Pancreas (tissue), 10 donors: ENCODE measurements around the gene KIF5C. TPM values are rescaled to one million over a fixed set of nuclear protein-coding genes. Genes with fewer than 3 reads are reported as not detected.

Experiments
- ATAC-seq, 4 donors: fragments of 200-7000 bp; cut with Tn5 transposase; one replicate each; pipeline versions ENCODE4 v1.8.0 to v1.9.1; 2020; ENCODE audit warnings: mild to moderate bottlenecking in 4 of 4, moderate library complexity in 4 of 4
- DNase-seq, 6 donors: peaks; one replicate each; pipeline ENCODE4 v3.0.0-alpha.2; 2020
- FAIRE-seq: peaks from 2 replicates; lab custom pipeline; 2012; peaks lifted over from hg19 to GRCh38; lab: Jason Lieb, UNC
- H3K27ac ChIP-seq, 4 donors: fragments of 200-600 bp; sonication (generic); 1 replicate in 3 of 4; 2 replicates in 1 of 4; pipeline versions ENCODE4 v1.5.0 to v1.8.0; 2020
- H3K27me3 ChIP-seq, 4 donors: fragments of 200-600 bp; one replicate each; pipeline ENCODE4 v1.8.0; 2021
- H3K36me3 ChIP-seq, 3 donors: fragments of 200-600 bp; sonication (generic) in 1 of 3; one replicate each; pipeline versions ENCODE4 v1.5.0 to v1.8.0; 2020 to 2021
- H3K4me1 ChIP-seq, 3 donors: fragments of 200-600 bp; one replicate each; pipeline ENCODE4 v1.8.0; 2021
- H3K4me3 ChIP-seq, 4 donors: fragments of 200-600 bp; sonication (generic) in 2 of 4; one replicate each; pipeline versions ENCODE4 v1.5.0 to v1.8.0; 2020 to 2021
- H3K9me3 ChIP-seq, 4 donors: fragments of 200-600 bp; one replicate each; pipeline ENCODE4 v1.8.0; 2021
- CTCF ChIP-seq, 4 donors: fragments of 200-600 bp; sonication (generic) in 3 of 4; IDR thresholded peaks; one replicate each; pipeline versions ENCODE4 v1.5.0 to v1.8.0; 2021; ENCODE audit warnings: antibody characterized with exemption in 4 of 4
- WGBS, 2 donors: extraction: QIAGEN DNeasy Blood & Tissue Kit; methylation state at CpG; one replicate each; pipeline ENCODE4 v1.1.7; 2013; 5-methylcytosine and 5-hydroxymethylcytosine counted together
- intact Hi-C, 3 donors: fragments of 100-400 bp; cut with DNase I; formaldehyde crosslinking; loops; one replicate each; pipeline versions ENCODE4 v1.11.1 to v1.14.2; 2022
- polyA plus RNA-seq, 2 donors: library from polyadenylated mRNA; stranded (reverse); fragments of 200-250 nt; gene quantifications; one replicate each; pipeline ENCODE4 v1.2.3, GENCODE V29; 2013
- total RNA-seq, 6 donors: library from RNA; stranded (reverse); fragmentation: NEBNext Ultra II Directional in 4 of 6; extraction: Animal tissue kit (Norgen Biotek cat#: 25700) in 4 of 6; gene quantifications; one replicate each; pipeline versions ENCODE4 v1.2.1 to v1.2.4, GENCODE V29; 2021 to 2023
- donor health status: healthy with polysubstance abuse.
- donor health status: DM: no; HTN: no; CAD: no; lungs with moderate emphysema.
- donor health status: DM: no; HTN: no; CAD: no.
- donor health status: control.
- donor health status: control.
- donor health status: Bipolar disorder and iron deficiency.
- donor health status: DM: yes; HTN: yes; CAD: no.
- donor health status: DM: no; HTN: no; CAD: no.
- donor health status: DM: no; HTN: no; CAD: no.
- donor health status: DM: yes; HTN: yes; CAD: no.

The KIF5C gene
- total and polyA plus RNA-seq, 8 donors, result 0.88 to 10.2 (median 2.8) TPM

GRCh38 chr2:149028891-149029290 is 153.9 kb downstream of the KIF5C start:
- no peak for ATAC-seq
- intact Hi-C loops, result no loop called here
- H3K36me3 ChIP-seq, result no peaks in the 10 kb centered on the region
- no peaks in the 10 kb centered on the region for H3K9me3 ChIP-seq
- H3K27ac ChIP-seq, result no peak overlapping the region
- WGBS, 2 donors, result 61 to 63% methylated on average over 2 of the region's 2 CpGs
- no peak for DNase-seq
- no peak for TF ChIP-seq CTCF (IDR thresholded peaks at IDR 0.05)
- no peak for FAIRE-seq
- H3K27me3 ChIP-seq, result no peaks in the 10 kb centered on the region
- no peaks in the 10 kb centered on the region for H3K4me1 ChIP-seq
- H3K4me3 ChIP-seq, result no peak overlapping the region

GRCh38 chr2:149029307-149029965 is 154.4 kb downstream of the KIF5C start:
- H3K27ac ChIP-seq, result no peak overlapping the region
- H3K36me3 ChIP-seq, result no peaks in the 10 kb centered on the region
- no peak for TF ChIP-seq CTCF (IDR thresholded peaks at IDR 0.05)
- H3K9me3 ChIP-seq, result no peaks in the 10 kb centered on the region
- ATAC-seq, result no peak
- intact Hi-C loops, result no loop called here
- H3K4me1 ChIP-seq, result no peaks in the 10 kb centered on the region
- no peak for FAIRE-seq
- H3K4me3 ChIP-seq, result no peak overlapping the region
- DNase-seq, result no peak
- WGBS, 2 donors, result 77 to 79% methylated on average over 11 of the region's 11 CpGs
- H3K27me3 ChIP-seq, result no peaks in the 10 kb centered on the region

- 92 to 100% methylated on average over 4 of the region's 4 CpGs for WGBS, 2 donors
- Histone ChIP-seq H3K4me3 (no peak overlapping the region), H3K36me3 (no peaks in the 10 kb centered on the region), H3K4me1 (no peaks in the 10 kb centered on the region), H3K27ac (no peak overlapping the region), H3K9me3 (no peaks in the 10 kb centered on the region), H3K27me3 (no peaks in the 10 kb centered on the region)
- no peak for DNase-seq
- peak in 1 of 4 donors; percentile 32 for ATAC-seq
- intact Hi-C loops, result loop anchor here in 1 of 3 donors (5.0 kb wide), 1 partner anchor 526 kb away; no protein-coding TSS in a partner anchor
- TF ChIP-seq CTCF (IDR thresholded peaks at IDR 0.05), result no peak
- FAIRE-seq, result no peak
Observed at GRCh38 chr2:149031396-149031795, 156.4 kb downstream of the KIF5C start.

GRCh38 chr2:149033716-149034115 is 158.7 kb downstream of the KIF5C start:
- Histone ChIP-seq H3K4me1 (no peaks in the 10 kb centered on the region), H3K27ac (no peak overlapping the region), H3K27me3 (no peaks in the 10 kb centered on the region), H3K9me3 (no peaks in the 10 kb centered on the region), H3K36me3 (no peaks in the 10 kb centered on the region), H3K4me3 (no peak overlapping the region)
- no peak for FAIRE-seq
- peak in 3 of 6 donors; percentile 41 to 69 (median 54) for DNase-seq
- no peak for TF ChIP-seq CTCF (IDR thresholded peaks at IDR 0.05)
- ATAC-seq, result peak; percentile 13 to 52 (median 32)
- WGBS, 2 donors, result 37 to 43% methylated on average over 8 of the region's 8 CpGs
- intact Hi-C loops, result loop anchor here in 1 of 3 donors (5.0 kb wide), 1 partner anchor 524 kb away; no protein-coding TSS in a partner anchor

- Histone ChIP-seq H3K27ac (no peak overlapping the region), H3K4me3 (no peak overlapping the region), H3K9me3 (no peaks in the 10 kb centered on the region), H3K27me3 (no peaks in the 10 kb centered on the region), H3K36me3 (no peaks in the 10 kb centered on the region), H3K4me1 (no peaks in the 10 kb centered on the region)
- intact Hi-C loops, result loop anchor here in 1 of 3 donors (5.0 kb wide), 1 partner anchor 523 kb away; no protein-coding TSS in a partner anchor
- ATAC-seq (no peak), FAIRE-seq (no peak), DNase-seq (no peak)
- TF ChIP-seq CTCF (IDR thresholded peaks at IDR 0.05), result no peak
- 68 to 71% methylated on average over 6 of the region's 6 CpGs for WGBS, 2 donors
Observed at GRCh38 chr2:149034406-149034805, 159.4 kb downstream of the KIF5C start.
